ENCODE data around the gene MRPS34.

MRPS34 gene

GRCh38 chr16:1794221-1794871 lies 21.4 kb upstream of the MRPS34 start:
- no peak for DNase-seq (ENCODE audit: low spot score)

- no peak for DNase-seq (ENCODE audit: low spot score)
These were observed 20.8 kb upstream of the MRPS34 start, which contains the start of gene IGFALS for GRCh38 chr16:1793578-1794220. Gene IGFALS, minus strand, starts transcription at chr16:1793705. Its CDS starts 53 bp downstream, at chr16:1793652.

DNA sequence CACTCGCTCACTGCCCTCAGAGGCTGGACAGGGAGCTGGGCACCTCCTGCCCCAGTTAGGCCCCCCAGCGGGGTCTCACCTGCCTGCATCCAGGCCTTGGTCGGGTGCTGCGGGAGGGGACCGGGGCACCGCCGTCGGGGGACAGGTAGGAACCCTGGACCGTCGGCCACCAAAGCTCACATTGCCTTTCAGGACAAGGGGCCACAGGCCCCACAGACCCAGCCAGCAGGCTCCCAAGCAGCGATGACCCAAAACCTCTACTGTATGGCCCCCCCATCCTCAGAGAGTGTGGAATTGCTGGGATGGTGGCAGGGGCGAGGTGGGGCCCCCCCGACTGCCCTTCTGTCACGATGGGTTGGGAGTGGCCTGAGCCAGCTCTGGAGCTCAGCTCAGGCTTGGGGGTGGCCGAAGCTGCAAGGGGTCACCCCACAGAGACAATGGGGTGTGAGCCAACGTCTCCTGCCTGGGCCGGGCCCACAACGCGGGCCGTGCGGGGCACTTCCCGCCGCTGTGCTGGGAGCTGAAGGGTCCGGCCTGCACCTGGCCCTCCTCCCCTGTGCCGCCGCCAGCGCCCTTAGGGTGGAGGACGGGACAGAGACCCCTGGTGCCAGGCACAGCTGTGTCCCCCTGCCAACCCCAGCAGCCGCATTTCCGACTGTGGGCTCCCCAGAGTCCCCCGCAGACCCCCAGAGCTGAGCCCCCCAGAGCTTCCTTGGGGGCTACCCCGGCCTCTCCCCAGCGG lies 20.1 kb upstream of the MRPS34 start:
- no peak for DNase-seq (ENCODE audit: low spot score)

DNA sequence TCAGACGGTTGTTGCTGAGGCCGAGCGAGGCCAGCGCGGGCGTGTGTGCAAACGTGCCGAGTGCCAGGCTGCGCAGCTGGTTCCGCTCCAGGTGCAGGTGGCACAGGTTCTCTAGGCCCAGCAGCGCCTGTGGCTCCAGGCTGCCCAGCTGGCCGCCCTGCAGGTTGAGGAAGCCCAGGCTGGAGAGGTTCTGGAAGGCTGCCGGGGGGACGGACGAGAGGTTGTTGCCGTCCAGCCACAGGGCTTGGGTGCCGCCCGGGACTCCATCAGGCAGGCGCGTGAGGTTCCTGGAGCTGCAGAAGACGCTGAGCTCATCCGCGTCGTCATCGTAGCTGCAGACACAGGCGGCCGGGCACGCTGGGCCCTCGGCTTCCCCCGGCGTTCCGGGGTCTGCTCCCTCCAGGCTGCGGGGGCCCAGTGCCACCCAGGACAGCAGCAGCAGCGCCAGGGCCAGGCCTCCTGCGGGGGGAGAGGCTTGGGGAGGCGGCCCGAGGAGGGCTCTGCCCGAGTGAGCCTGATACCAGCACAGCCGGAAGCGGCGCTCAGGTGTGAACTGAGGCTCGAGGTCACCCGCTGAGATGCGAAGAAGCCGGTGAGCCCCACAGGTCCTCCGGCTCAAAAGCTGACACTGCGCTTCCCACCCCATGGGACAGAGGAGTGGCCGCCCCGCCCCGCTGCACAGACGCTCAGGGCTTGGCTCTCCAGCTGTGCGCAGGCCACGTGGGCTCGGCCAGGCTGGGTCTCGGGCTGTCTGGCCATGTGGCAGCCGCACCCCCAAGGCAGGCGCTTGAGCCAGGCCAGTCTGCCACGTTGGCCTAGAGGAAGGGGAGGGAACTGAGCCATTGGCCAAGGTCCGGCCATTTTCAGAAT lies 19.2 kb upstream of the MRPS34 start:
- DNase-seq (ENCODE audit: low spot score) = no peak

DNA sequence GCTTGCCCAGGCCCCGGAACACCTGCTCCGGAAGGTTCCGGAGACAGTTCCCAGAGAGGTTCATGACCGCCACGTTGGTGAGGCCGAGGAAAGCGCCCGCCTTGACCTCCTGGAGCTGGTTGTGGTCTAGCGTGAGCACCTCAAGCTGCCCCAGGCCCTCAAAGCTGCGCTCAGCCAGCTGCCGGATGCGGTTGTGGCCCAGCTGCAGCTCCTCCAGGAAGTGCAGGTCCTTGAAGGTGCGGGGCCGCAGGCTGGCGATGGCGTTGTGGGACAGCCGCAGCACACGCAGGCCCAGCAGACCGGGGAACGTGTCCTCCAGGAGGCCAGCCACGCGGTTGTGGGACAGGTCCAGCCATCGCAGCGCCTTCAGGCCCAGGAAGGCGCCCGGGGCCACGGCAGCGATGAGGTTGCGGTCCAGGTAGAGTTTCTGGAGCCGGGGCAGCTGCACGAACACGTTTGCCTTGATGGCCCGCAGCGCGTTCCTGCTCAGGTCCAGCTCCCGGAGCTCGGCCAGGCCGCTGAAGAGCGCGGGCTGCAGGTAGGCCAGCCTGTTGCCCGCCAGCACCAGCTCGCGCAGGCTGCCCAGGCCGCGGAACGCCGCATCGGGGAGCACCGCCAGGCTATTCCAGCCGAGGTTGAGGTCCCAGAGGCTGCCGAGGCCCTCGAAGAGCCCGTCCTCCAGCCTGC lies 18.5 kb upstream of the MRPS34 start:
- DNase-seq (ENCODE audit: low spot score) = no peak

DNA sequence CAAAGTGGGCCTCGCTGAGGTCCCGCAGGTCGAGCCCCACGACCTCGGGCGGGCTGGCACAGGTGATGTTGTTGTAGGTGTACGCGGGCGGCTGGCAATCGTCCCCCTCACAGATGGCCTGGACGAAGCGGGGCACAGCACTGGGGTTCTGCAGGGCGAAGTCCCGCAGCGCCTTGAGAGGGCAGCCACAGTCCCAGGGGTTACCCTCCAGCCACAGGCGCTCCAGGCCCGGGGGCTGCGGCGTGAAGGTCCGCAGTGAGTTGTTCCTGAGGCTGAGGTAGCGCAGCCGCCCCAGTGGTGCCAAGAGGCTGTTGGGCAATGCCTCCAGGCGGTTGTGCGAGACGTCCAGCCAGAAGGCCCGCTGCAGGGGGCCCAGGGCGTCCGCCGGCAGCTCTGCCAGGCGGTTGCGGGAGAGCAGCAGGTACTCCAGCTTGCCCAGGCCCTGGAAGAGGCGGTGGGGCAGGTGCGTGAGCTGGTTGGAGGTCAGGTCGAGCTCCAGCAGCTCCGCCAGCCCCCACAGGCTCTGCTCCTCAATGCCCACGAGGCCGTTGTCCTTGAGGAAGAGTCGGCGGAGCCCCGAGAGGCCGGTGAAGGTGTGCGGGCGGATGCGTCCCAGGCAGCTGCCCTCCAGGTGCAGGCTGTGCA lies 17.8 kb upstream of the MRPS34 start:
- no peak for DNase-seq (ENCODE audit: low spot score)

- no peak for DNase-seq (ENCODE audit: low spot score)
These were observed 17.3 kb upstream of the MRPS34 start for GRCh38 chr16:1790261-1790610.

GRCh38 chr16:1789643-1790045 lies 16.7 kb upstream of the MRPS34 start:
- DNase-seq (ENCODE audit: low spot score) = no peak

DNA sequence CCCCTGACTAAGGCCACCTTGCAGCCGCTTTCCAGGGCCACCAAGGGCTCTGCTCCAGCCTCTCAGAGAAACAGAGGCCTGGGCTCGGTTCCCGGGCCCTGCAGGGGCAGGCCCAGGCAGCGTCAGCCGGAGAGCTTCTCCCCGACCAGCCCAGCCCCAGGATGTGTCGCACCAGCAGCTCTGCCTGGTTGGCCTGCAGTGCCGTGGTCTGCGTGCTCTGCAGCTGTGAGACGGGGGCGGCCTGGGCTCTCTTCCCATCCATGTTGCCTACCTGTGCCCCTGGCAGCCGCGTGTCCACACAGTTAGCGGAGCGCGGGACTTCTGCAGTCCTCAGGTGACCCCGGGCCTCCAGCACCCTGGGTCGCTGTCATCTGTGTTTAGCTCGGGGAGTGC lies 15.8 kb upstream of the MRPS34 start:
- DNase-seq (ENCODE audit: low spot score) = no peak

- DNase-seq (ENCODE audit: low spot score) = no peak
These were observed 15.3 kb upstream of the MRPS34 start for GRCh38 chr16:1788095-1788707.

DNA sequence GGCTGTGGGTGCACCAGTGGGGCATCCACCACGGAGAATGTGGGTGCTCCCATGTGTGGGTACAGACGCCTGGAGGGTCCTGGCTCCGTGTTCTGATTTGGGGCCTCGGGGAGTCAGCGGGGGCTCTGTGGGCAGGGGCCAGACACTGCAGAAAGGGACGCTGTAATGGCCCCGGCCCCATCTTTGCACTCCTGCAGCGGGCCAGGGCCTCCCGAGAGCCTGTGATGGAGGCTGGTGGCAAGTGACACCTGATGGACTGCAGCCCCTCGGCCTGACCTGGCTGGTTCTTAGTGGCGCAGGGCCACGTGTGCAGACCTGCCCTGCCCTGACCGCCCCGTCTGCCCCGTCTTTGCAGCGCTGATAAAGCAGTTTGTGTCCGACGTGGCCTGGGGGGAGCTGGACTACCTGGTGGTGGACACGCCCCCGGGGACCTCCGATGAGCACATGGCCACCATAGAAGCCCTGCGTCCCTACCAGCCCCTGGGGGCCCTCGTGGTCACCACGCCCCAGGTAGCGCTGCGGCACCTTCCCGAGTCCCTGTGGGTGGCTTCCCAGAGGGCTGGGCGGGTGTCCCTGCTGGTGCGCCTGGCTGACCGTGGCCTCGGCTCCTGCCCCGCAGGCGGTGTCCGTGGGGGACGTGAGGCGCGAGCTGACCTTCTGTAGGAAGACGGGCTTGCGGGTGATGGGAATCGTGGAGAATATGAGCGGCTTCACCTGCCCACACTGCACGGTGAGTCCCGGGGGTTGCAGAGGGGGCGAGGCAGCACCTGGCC lies 14.6 kb upstream of the MRPS34 start:
- DNase-seq (ENCODE audit: low spot score) = no peak

DNA sequence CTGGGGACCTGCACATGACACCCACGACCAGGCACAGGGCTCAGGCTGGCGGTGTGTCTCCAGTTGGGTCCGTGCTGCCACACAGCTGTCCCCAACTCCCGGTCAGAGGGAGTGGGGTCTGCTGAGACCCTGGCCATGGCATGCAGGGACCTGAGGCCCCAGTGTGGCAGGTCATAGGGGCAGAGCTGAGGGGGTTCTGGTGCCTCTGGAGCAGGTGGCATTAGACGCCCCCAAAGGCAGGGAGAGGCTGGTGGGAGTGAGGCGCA lies 14.1 kb upstream of the MRPS34 start:
- DNase-seq (ENCODE audit: low spot score) = no peak

- DNase-seq (ENCODE audit: low spot score) = no peak
These were observed 13.5 kb upstream of the MRPS34 start for GRCh38 chr16:1786242-1787055.

DNA sequence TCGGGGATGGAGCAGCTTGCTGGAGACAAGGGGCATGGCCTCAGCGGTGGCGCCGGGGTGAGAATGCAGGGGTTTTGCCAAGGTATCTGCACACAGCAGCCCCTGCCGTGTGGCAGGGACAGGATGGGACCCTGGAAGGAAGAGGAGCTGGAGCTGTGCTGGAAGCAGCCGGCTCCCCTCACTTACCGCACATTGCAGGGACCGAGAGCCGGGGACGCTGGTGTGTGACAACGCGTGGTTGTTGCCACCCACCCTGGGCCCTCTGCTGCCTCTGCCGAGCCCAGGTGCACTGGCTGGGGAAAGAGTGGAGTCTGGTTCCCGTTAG lies 12.9 kb upstream of the MRPS34 start:
- no peak for DNase-seq (ENCODE audit: low spot score)

- DNase-seq (ENCODE audit: low spot score) = no peak
These were observed 12.3 kb upstream of the MRPS34 start for GRCh38 chr16:1784977-1785845.

GRCh38 chr16:1782408-1783264 lies 9.7 kb upstream of the MRPS34 start, which contains the start of the genes NUBP2 and SPSB3:
Gene NUBP2, plus strand, starts transcription at chr16:1782960. Its CDS starts 61 bp downstream, at chr16:1783021.
Gene SPSB3, minus strand, starts transcription at chr16:1782571. Its CDS starts 1,088 bp downstream, at chr16:1781483.
- DNase-seq (ENCODE audit: low spot score) = peak; percentile 99

DNA sequence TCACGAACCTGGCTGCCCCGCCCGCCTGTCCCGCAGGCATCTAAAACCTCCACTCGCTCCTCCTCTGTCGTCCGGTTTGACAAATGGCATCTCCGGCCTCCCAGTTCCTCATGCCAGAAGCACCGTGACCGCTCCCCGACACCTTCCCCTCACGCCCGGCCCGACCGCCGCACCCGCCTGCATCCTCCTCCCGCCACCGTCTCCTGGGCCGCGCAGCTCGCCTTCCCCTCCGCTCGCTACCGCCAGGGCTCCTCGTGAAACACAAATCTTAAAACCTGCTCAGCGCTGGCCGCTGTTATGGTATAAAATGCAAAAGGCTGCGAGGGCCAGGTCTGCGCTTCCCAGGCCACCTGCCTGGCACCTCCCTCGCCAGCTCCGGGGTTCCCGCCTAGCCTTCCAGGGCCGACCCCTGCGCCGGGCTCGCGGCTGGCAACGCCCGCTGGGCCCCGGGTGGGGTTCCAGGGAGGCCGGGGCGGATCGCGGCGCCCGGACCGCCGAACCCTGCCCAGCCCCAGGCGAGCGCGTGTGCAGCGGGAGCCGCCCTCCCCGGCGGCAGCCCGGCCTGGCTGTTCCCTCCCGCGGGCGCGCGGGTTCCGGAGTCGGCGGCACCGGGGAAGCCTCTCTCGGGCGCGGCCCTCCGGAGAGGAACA lies 8.9 kb upstream of the MRPS34 start:
- peak; percentile 54 for DNase-seq (ENCODE audit: low spot score)

Data from SW480 (cell line).